ENCODE measurements around the gene LRRC71. TPM values are rescaled to one million over a fixed set of nuclear protein-coding genes. Genes with fewer than 3 reads are reported as not detected.

Gene LRRC71
- total and polyA plus RNA-seq, 2 experiments from 2014 or later = 0.24 TPM; not detected in 1

DNA sequence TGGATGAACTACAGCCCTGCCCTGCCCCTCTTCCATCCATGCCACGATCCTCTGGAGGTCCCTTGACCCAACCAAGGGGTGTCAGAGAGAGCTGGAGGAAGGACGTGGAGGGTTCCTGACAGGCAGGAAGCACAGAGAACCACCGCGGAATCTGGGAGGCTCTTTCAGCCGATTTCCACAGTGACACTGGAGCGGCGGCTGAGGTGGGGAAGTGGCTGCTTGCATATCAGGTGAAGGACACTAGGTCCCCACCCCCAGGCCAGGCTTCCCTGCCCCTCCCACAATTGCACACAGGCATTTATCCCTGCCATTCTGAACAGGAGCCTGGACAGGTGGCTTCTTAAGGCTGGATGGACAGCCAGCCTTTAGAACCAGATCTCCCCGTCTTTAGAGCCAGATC is 17.5 kb downstream of the LRRC71 start:
- no peak for ATAC-seq
- peaks cover 34% of the 10 kb centered on the region for H3K36me3 Mint-ChIP-seq (ENCODE audit: low read depth)

More for the DNA sequence above, 17.5 kb downstream of the LRRC71 start:
- Histone ChIP-seq H3K36me3 (ENCODE audit: insufficient read depth) (no peaks in the 10 kb centered on the region), H3K4me1 (ENCODE audit: insufficient read depth) (no peaks in the 10 kb centered on the region; the same call in 1 of the 2 replicates), H3K4me3 (no peak overlapping the region), H3K79me2 (replicated peaks; ENCODE audit: insufficient read depth) (no peaks in the 10 kb centered on the region), H3K9me2 (ENCODE audit: insufficient read depth) (no peaks in the 10 kb centered on the region), H2AFZ (no peak overlapping the region), H3K4me2 (no peak overlapping the region), H4K20me1 (replicated peaks; ENCODE audit: insufficient read depth) (no peaks in the 10 kb centered on the region; the same call in 1 of the 2 replicates), H3F3A (replicated peaks; ENCODE audit: low read depth) (no peaks in the 10 kb centered on the region), H3K27me3 (ENCODE audit: insufficient read depth) (no peaks in the 10 kb centered on the region), H3K27ac (ENCODE audit: low read depth) (no peak overlapping the region)
- Mint-ChIP-seq H3K4me3 (no peak overlapping the region), H3K27ac (no peak overlapping the region), H3K9me3 (no peaks in the 10 kb centered on the region), H3K27me3 (ENCODE audit: insufficient read depth, low read depth, poor library complexity) (peaks cover 28% of the 10 kb centered on the region), H3K4me1 (peaks cover 23% of the 10 kb centered on the region)
- TF ChIP-seq, protein P1, sequence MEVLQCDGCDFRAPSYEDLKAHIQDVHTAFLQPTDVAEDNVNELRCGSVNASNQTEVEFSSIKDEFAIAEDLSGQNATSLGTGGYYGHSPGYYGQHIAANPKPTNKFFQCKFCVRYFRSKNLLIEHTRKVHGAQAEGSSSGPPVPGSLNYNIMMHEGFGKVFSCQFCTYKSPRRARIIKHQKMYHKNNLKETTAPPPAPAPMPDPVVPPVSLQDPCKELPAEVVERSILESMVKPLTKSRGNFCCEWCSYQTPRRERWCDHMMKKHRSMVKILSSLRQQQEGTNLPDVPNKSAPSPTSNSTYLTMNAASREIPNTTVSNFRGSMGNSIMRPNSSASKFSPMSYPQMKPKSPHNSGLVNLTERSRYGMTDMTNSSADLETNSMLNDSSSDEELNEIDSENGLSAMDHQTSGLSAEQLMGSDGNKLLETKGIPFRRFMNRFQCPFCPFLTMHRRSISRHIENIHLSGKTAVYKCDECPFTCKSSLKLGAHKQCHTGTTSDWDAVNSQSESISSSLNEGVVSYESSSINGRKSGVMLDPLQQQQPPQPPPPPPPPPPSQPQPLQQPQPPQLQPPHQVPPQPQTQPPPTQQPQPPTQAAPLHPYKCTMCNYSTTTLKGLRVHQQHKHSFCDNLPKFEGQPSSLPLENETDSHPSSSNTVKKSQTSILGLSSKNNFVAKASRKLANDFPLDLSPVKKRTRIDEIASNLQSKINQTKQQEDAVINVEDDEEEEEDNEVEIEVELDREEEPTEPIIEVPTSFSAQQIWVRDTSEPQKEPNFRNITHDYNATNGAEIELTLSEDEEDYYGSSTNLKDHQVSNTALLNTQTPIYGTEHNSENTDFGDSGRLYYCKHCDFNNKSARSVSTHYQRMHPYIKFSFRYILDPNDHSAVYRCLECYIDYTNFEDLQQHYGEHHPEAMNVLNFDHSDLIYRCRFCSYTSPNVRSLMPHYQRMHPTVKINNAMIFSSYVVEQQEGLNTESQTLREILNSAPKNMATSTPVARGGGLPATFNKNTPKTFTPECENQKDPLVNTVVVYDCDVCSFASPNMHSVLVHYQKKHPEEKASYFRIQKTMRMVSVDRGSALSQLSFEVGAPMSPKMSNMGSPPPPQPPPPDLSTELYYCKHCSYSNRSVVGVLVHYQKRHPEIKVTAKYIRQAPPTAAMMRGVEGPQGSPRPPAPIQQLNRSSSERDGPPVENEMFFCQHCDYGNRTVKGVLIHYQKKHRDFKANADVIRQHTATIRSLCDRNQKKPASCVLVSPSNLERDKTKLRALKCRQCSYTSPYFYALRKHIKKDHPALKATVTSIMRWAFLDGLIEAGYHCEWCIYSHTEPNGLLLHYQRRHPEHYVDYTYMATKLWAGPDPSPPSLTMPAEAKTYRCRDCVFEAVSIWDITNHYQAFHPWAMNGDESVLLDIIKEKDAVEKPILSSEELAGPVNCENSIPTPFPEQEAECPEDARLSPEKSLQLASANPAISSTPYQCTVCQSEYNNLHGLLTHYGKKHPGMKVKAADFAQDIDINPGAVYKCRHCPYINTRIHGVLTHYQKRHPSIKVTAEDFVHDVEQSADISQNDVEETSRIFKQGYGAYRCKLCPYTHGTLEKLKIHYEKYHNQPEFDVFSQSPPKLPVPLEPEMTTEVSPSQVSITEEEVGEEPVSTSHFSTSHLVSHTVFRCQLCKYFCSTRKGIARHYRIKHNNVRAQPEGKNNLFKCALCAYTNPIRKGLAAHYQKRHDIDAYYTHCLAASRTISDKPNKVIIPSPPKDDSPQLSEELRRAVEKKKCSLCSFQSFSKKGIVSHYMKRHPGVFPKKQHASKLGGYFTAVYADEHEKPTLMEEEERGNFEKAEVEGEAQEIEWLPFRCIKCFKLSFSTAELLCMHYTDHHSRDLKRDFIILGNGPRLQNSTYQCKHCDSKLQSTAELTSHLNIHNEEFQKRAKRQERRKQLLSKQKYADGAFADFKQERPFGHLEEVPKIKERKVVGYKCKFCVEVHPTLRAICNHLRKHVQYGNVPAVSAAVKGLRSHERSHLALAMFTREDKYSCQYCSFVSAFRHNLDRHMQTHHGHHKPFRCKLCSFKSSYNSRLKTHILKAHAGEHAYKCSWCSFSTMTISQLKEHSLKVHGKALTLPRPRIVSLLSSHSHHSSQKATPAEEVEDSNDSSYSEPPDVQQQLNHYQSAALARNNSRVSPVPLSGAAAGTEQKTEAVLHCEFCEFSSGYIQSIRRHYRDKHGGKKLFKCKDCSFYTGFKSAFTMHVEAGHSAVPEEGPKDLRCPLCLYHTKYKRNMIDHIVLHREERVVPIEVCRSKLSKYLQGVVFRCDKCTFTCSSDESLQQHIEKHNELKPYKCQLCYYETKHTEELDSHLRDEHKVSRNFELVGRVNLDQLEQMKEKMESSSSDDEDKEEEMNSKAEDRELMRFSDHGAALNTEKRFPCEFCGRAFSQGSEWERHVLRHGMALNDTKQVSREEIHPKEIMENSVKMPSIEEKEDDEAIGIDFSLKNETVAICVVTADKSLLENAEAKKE (CRISPR knock-in tag; IDR thresholded peaks at IDR 0.05) = no peak
- no peak for TF ChIP-seq JUNB (IDR thresholded peaks at IDR 0.05; ENCODE audit: unreplicated experiment)
- TF ChIP-seq, protein P2, sequence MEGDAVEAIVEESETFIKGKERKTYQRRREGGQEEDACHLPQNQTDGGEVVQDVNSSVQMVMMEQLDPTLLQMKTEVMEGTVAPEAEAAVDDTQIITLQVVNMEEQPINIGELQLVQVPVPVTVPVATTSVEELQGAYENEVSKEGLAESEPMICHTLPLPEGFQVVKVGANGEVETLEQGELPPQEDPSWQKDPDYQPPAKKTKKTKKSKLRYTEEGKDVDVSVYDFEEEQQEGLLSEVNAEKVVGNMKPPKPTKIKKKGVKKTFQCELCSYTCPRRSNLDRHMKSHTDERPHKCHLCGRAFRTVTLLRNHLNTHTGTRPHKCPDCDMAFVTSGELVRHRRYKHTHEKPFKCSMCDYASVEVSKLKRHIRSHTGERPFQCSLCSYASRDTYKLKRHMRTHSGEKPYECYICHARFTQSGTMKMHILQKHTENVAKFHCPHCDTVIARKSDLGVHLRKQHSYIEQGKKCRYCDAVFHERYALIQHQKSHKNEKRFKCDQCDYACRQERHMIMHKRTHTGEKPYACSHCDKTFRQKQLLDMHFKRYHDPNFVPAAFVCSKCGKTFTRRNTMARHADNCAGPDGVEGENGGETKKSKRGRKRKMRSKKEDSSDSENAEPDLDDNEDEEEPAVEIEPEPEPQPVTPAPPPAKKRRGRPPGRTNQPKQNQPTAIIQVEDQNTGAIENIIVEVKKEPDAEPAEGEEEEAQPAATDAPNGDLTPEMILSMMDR (conservative IDR thresholded peaks at IDR 0.05; ENCODE audit: low read depth in 2 of 2) = no peak
- no peak for DNase-seq (ENCODE audit: low spot score)

Data from GM23338 (cell line).